HepG2 (cell line): Measurements from ENCODE around the gene GDAP1L1. TPM values are rescaled to one million over a fixed set of nuclear protein-coding genes. Genes with fewer than 3 reads are reported as not detected.
A peak's percentile ranks its signal among the peaks of the same experiment; 100 is the strongest.

Source experiments
- BHLHE40 ChIP-seq: IDR thresholded peaks from 2 replicates; pipeline ENCODE4 v1.6.1; 2011; ENCODE audit warnings: low read length, improper control_type of control experiment
- BRD4 ChIP-seq: sonication (generic); formaldehyde crosslinking; IDR thresholded peaks from 2 replicates; pipeline ENCODE4 v1.4.0; 2020; ENCODE audit warnings: missing genetic modification reagents
- DNMT3B ChIP-seq: conservative IDR thresholded peaks from 2 replicates; pipeline ENCODE4 v1.6.1; 2016; ENCODE audit warnings: missing biosample characterization, control low read depth
- DZIP1 ChIP-seq: sonication (generic); formaldehyde crosslinking; IDR thresholded peaks from 2 replicates; pipeline ENCODE4 v1.5.0; 2020; ENCODE audit warnings: mild to moderate bottlenecking, missing genetic modification reagents
- HHEX ChIP-seq: IDR thresholded peaks from 2 replicates; pipeline ENCODE4 v1.6.1; 2016; ENCODE audit warnings: control low read depth
- HINFP ChIP-seq: sonication (generic); formaldehyde crosslinking; IDR thresholded peaks from 2 replicates; pipeline ENCODE4 v1.4.0; 2020; ENCODE audit warnings: low read depth, mild to moderate bottlenecking, missing genetic modification reagents
- IKZF4 ChIP-seq: sonication (generic); formaldehyde crosslinking; IDR thresholded peaks from 2 replicates; pipeline ENCODE4 v1.5.1; 2020; ENCODE audit warnings: borderline replicate concordance, mild to moderate bottlenecking, low read depth, missing genetic modification reagents; ENCODE audit errors: not compliant biosample characterization
- NAIF1 ChIP-seq: sonication (generic); formaldehyde crosslinking; IDR thresholded peaks from 2 replicates; pipeline ENCODE4 v1.5.0; 2020; ENCODE audit warnings: mild to moderate bottlenecking, missing genetic modification reagents, borderline replicate concordance
- NFKBIZ ChIP-seq: IDR thresholded peaks from 2 replicates; pipeline ENCODE4 v1.6.1; 2018; ENCODE audit warnings: missing genetic modification reagents, missing compliant biosample characterization
- PLRG1 ChIP-seq: fragments of 450-650 bp; conservative IDR thresholded peaks from 2 replicates; pipeline ENCODE4 v1.6.1; 2016
- ZBTB1 ChIP-seq: sonication (generic); formaldehyde crosslinking; IDR thresholded peaks from 2 replicates; pipeline ENCODE4 v1.4.0; 2020; ENCODE audit warnings: missing genetic modification reagents, borderline replicate concordance
- ZNF224 ChIP-seq: sonication (generic); formaldehyde crosslinking; IDR thresholded peaks from 2 replicates; pipeline ENCODE4 v1.5.0; 2020; ENCODE audit warnings: mild to moderate bottlenecking, missing genetic modification reagents
- polyA plus RNA-seq, 8 experiments: library from polyadenylated mRNA; depleted of rRNA in 3 of 8; stranded (reverse) in 7 of 8; unstranded in 1 of 8; fragments of >200 nt; fragmentation: Illumina TruSeq in 4 of 8; extraction: Trizol in 4 of 8; gene quantifications; 2 replicates each; pipeline versions ENCODE4 v1.2.1 to v1.2.3, GENCODE V29; 2011 to 2016; ENCODE audit warnings: low read depth in 4 of 8, missing spikeins in 1 of 8, mixed read lengths in 1 of 8; ENCODE audit not compliant: insufficient read depth in 1 of 8
- total RNA-seq, 5 experiments: library from RNA; depleted of rRNA; stranded (reverse); fragments of >200 nt; fragmentation: Illumina TruSeq; extraction: Trizol; gene quantifications; 2 replicates each; pipeline ENCODE4 v1.2.3, GENCODE V29; 2016; ENCODE audit warnings: low read depth in 1 of 5
- TF ChIP-seq, protein P1 (sequence below): sonication (generic); formaldehyde crosslinking; IDR thresholded peaks from 2 replicates; pipeline ENCODE4 v1.4.0; 2020; ENCODE audit warnings: mild to moderate bottlenecking, missing genetic modification reagents
- TF ChIP-seq, protein P2 (sequence below): sonication (generic); formaldehyde crosslinking; IDR thresholded peaks from 2 replicates; pipeline ENCODE4 v1.4.0; 2020; ENCODE audit warnings: missing genetic modification reagents, borderline replicate concordance

Gene GDAP1L1
- total and polyA plus RNA-seq, 2 of the 13 experiments (the other 11 are each of a cell fraction or from before 2014, with no cell fraction given) = 0.04 TPM; not detected in 1

DNA sequence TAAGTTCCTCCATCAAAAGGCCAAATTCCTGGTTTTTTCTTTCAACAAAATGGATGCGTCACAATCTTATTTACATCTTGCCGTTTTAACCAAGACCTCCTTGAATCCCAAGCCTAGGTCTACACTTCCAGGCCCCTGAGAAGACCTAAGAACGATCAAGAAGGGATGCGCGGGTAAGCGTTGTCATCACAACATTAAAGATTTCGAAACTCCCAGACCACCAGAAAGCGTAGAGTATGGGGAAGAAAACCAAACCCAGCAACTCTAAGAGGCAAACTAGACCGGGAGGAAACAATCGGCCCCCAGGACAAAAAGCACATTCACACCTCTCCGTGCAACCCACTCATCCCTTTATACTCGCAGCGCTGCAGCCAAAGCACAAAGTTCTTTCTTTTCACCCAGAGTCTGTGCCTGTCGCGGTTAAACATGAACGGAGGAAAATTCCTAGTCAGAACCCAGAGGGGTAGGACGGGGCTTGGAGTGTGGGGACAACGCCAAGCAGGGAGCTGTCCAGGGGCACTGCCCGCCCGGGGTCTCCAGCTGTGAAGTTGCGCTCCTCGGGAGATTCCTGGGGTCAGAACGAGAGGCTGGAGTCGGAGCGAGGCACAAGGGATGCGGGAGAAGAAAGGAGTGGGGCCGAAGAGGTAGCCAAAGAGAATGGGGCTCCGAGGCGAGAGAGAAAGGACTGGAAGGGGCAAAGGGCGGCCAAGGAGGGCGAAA lies 37.3 kb upstream of the GDAP1L1 start (continued):
- TF ChIP-seq, protein P1, sequence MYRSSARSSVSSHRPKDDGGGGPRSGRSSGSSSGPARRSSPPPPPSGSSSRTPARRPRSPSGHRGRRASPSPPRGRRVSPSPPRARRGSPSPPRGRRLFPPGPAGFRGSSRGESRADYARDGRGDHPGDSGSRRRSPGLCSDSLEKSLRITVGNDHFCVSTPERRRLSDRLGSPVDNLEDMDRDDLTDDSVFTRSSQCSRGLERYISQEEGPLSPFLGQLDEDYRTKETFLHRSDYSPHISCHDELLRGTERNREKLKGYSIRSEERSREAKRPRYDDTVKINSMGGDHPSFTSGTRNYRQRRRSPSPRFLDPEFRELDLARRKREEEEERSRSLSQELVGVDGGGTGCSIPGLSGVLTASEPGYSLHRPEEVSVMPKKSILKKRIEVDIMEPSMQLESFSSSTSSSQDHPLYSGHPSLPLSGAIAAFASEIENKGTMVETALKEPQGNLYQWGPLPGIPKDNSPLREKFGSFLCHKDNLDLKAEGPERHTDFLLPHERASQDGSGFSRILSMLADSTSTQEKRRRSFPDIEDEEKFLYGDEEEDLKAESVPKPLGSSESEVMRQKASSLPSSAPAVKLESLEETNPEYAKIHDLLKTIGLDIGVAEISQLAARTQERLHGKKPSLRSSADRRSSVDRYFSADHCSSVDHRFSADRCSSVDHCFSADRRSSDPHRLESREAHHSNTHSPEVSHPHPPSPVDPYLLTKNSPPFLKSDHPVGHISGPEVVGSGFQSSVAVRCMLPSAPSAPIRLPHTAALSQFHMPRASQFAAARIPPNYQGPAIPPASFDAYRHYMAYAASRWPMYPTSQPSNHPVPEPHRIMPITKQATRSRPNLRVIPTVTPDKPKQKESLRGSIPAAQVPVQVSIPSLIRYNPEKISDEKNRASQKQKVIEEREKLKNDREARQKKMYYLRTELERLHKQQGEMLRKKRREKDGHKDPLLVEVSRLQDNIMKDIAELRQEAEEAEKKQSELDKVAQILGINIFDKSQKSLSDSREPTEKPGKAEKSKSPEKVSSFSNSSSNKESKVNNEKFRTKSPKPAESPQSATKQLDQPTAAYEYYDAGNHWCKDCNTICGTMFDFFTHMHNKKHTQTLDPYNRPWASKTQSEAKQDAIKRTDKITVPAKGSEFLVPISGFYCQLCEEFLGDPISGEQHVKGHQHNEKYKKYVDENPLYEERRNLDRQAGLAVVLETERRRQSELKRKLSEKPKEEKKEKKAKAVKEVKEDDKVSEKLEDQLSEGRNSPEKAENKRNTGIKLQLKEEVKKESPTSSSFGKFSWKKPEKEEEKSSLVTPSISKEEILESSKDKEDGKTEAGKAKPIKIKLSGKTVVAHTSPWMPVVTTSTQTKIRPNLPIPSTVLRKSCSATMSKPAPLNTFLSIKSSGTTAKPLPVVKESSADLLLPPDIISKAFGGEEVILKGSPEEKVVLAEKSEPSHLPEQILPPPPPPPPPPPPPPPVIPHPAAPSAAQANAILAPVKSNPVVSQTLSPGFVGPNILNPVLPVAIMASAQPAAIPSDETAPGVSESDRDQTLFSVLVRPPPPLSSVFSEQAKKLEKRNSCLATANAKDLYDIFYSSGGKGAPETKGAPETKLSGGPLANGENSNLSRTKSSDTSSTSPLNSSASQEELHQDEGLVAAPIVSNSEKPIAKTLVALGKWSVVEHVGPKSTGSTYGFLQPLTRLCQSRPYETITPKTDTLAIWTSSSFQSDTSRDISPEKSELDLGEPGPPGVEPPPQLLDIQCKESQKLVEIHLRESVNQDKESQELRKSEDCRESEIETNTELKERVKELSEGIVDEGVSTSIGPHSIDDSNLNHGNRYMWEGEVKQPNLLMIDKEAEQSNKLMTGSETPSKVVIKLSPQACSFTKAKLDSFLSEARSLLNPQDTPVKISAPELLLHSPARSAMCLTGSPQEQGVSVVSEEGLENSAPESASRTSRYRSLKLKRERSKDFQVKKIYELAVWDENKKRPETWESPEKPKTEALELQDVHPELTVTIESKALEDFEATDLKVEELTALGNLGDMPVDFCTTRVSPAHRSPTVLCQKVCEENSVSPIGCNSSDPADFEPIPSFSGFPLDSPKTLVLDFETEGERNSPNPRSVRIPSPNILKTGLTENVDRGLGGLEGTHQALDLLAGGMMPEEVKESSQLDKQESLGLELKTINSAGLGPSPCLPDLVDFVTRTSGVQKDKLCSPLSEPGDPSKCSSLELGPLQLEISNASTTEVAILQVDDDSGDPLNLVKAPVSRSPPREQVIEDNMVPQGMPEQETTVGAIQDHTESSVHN = no peak
- TF ChIP-seq ZNF224 (CRISPR knock-in tag) (no peak), DNMT3B (CRISPR knock-in tag) (peak; percentile 75; the same call in 1 of the 2 replicates), DZIP1 (CRISPR knock-in tag) (peak; percentile 71), HHEX (CRISPR knock-in tag) (no peak), IKZF4 (CRISPR knock-in tag) (no peak), ZBTB1 (CRISPR knock-in tag) (no peak), PLRG1 (no peak), NFKBIZ (CRISPR knock-in tag) (no peak), NAIF1 (CRISPR knock-in tag) (0 out of 2 replicates have a peak, but pooled peaks have one; percentile 54), HINFP (CRISPR knock-in tag) (0 out of 2 replicates have a peak, but pooled peaks have one; percentile 7), BRD4 (no peak), BHLHE40 (no peak)
- TF ChIP-seq, protein P2, sequence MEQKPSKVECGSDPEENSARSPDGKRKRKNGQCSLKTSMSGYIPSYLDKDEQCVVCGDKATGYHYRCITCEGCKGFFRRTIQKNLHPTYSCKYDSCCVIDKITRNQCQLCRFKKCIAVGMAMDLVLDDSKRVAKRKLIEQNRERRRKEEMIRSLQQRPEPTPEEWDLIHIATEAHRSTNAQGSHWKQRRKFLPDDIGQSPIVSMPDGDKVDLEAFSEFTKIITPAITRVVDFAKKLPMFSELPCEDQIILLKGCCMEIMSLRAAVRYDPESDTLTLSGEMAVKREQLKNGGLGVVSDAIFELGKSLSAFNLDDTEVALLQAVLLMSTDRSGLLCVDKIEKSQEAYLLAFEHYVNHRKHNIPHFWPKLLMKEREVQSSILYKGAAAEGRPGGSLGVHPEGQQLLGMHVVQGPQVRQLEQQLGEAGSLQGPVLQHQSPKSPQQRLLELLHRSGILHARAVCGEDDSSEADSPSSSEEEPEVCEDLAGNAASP (CRISPR knock-in tag) = no peak
